Trophoblast cell (in vitro differentiated cells and primary cell): ENCODE data around the gene EFHC2.

Source experiments
- DNase-seq, 2 donors: peaks; one replicate each; pipeline ENCODE4 v3.0.0-alpha.2; 2016
- H2AFZ ChIP-seq: 2 replicates; pipeline ENCODE4 v1.6.1; 2013; ENCODE audit warnings: low read length, moderate library complexity, mild to moderate bottlenecking; ENCODE audit not compliant: insufficient read depth, poor library complexity
- H2AK5ac ChIP-seq: 2 replicates; pipeline ENCODE4 v1.6.1; 2013; ENCODE audit warnings: mild to moderate bottlenecking, low read length
- H2BK120ac ChIP-seq: 2 replicates; pipeline ENCODE4 v1.6.1; 2013; ENCODE audit warnings: low read length, mild to moderate bottlenecking, moderate library complexity; ENCODE audit not compliant: insufficient read depth, poor library complexity
- H2BK12ac ChIP-seq: 2 replicates; pipeline ENCODE4 v1.6.1; 2013; ENCODE audit warnings: mild to moderate bottlenecking, low read length, moderate library complexity
- H2BK5ac ChIP-seq: 2 replicates; pipeline ENCODE4 v1.6.1; 2013; ENCODE audit warnings: low read length, low read depth, moderate library complexity, mild to moderate bottlenecking; ENCODE audit not compliant: poor library complexity
- H3K14ac ChIP-seq: 2 replicates; pipeline ENCODE4 v1.6.1; 2013; ENCODE audit warnings: mild to moderate bottlenecking, low read length
- H3K18ac ChIP-seq: 2 replicates; pipeline ENCODE4 v1.6.1; 2013; ENCODE audit warnings: mild to moderate bottlenecking, low read length
- H3K23ac ChIP-seq: 2 replicates; pipeline ENCODE4 v1.6.1; 2013; ENCODE audit warnings: low read length
- H3K27ac ChIP-seq: 2 replicates; pipeline ENCODE4 v1.5.1; 2013; ENCODE audit warnings: low read depth, mild to moderate bottlenecking, inconsistent platforms, low read length, moderate library complexity
- H3K27me3 ChIP-seq: 2 replicates; pipeline ENCODE4 v1.6.1; 2013; ENCODE audit warnings: inconsistent platforms, mild to moderate bottlenecking, low read length, moderate library complexity; ENCODE audit not compliant: insufficient read depth
- H3K36me3 ChIP-seq, 2 experiments: 1 replicate in 1 of 2; 2 replicates in 1 of 2; pipeline ENCODE4 v1.6.1; 2013; ENCODE audit warnings: low read length in 2 of 2, mild to moderate bottlenecking in 2 of 2, moderate library complexity in 1 of 2; ENCODE audit not compliant: insufficient read depth in 2 of 2, control insufficient read depth in 1 of 2
- H3K4ac ChIP-seq: 2 replicates; pipeline ENCODE4 v1.6.1; 2013; ENCODE audit warnings: low read depth, mild to moderate bottlenecking, low read length, moderate library complexity
- H3K4me1 ChIP-seq, 2 experiments: 1 replicate in 1 of 2; 2 replicates in 1 of 2; pipeline ENCODE4 v1.6.1; 2013; ENCODE audit warnings: low read length in 2 of 2, mild to moderate bottlenecking in 2 of 2, moderate library complexity in 1 of 2; ENCODE audit not compliant: insufficient read depth in 2 of 2, control insufficient read depth in 1 of 2
- H3K4me2 ChIP-seq: 2 replicates; pipeline ENCODE4 v1.6.1; 2013; ENCODE audit warnings: inconsistent platforms, mild to moderate bottlenecking, low read length, moderate library complexity
- H3K4me3 ChIP-seq: 2 replicates; pipeline ENCODE4 v1.5.1; 2013; ENCODE audit warnings: mild to moderate bottlenecking, low read depth, low read length, inconsistent platforms
- H3K79me1 ChIP-seq: one replicate; pipeline ENCODE4 v1.6.1; 2013; ENCODE audit warnings: low read length
- H3K79me2 ChIP-seq: 2 replicates; pipeline ENCODE4 v1.6.1; 2013; ENCODE audit warnings: low read length, mild to moderate bottlenecking; ENCODE audit not compliant: control insufficient read depth, insufficient read depth, poor library complexity
- H3K9ac ChIP-seq: 2 replicates; pipeline ENCODE4 v1.6.1; 2013; ENCODE audit warnings: mild to moderate bottlenecking, low read length
- H3K9me3 ChIP-seq: 2 replicates; pipeline ENCODE4 v1.6.1; 2013; ENCODE audit warnings: low read depth, mild to moderate bottlenecking, control low read depth, inconsistent platforms, low read length; ENCODE audit not compliant: insufficient read depth
- H4K12ac ChIP-seq: 2 replicates; pipeline ENCODE4 v1.6.1; 2013; ENCODE audit warnings: low read depth, mild to moderate bottlenecking, low read length, moderate library complexity
- H4K8ac ChIP-seq: 2 replicates; pipeline ENCODE4 v1.6.1; 2013; ENCODE audit warnings: low read depth, mild to moderate bottlenecking, low read length, moderate library complexity
- H4K91ac ChIP-seq: one replicate; pipeline ENCODE4 v1.6.1; 2013; ENCODE audit warnings: low read depth, mild to moderate bottlenecking, low read length, moderate library complexity
- WGBS: extraction: QIAGEN DNeasy Blood & Tissue Kit; methylation state at CpG from one replicate; pipeline ENCODE4 v1.1.7; 2013; ENCODE audit warnings: missing lambda C conversion rate; ENCODE audit not compliant: insufficient read length, insufficient coverage; ENCODE audit errors: extremely low coverage; 5-methylcytosine and 5-hydroxymethylcytosine counted together

EFHC2 gene

DNA sequence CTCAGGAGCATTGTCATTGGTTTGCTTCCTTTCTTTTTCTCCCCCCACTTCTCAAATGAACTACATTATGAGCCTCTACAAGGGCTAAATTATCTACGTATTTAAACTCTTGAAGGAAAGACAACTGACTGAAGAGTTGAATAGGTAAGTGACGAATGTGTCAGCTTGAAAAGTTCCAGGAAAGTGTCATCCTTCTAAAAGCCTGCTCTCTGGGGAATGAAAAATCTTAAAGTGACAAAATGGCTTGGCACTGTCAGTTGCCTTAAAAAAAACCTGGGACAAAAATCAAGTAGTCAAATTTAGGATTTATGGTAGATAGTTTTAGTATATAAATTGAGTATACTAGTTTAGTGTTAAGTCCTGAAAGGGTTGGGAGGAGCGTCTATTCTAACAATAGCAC is 196.3 kb downstream of the EFHC2 start:
- no peaks in the 10 kb centered on the region for H3K4me1 ChIP-seq
- no peak overlapping the region for H3K4me2 ChIP-seq
- H2AFZ ChIP-seq = no peak overlapping the region
- H3K27ac ChIP-seq = no peak overlapping the region
- H4K12ac ChIP-seq = no peak overlapping the region
- H3K23ac ChIP-seq = no peak overlapping the region
- H2AK5ac ChIP-seq = no peak overlapping the region
- no peak overlapping the region for H2BK5ac ChIP-seq
- DNase-seq = no peak
- H3K79me1 ChIP-seq = no peaks in the 10 kb centered on the region
- H3K27me3 ChIP-seq = no peaks in the 10 kb centered on the region
- H3K9ac ChIP-seq = no peak overlapping the region
- no peak overlapping the region for H4K8ac ChIP-seq
- no peaks in the 10 kb centered on the region for H3K36me3 ChIP-seq
- no peak overlapping the region for H3K18ac ChIP-seq
- H3K14ac ChIP-seq = no peak overlapping the region
- H4K91ac ChIP-seq = no peak overlapping the region
- no peaks in the 10 kb centered on the region for H3K9me3 ChIP-seq
- H2BK12ac ChIP-seq = no peak overlapping the region
- no CpG with 5 or more reads among the region's 3 CpGs for WGBS
- H3K4ac ChIP-seq = no peak overlapping the region
- no peak overlapping the region for H3K4me3 ChIP-seq
- no peaks in the 10 kb centered on the region for H3K79me2 ChIP-seq
- H2BK120ac ChIP-seq = no peak overlapping the region

DNA sequence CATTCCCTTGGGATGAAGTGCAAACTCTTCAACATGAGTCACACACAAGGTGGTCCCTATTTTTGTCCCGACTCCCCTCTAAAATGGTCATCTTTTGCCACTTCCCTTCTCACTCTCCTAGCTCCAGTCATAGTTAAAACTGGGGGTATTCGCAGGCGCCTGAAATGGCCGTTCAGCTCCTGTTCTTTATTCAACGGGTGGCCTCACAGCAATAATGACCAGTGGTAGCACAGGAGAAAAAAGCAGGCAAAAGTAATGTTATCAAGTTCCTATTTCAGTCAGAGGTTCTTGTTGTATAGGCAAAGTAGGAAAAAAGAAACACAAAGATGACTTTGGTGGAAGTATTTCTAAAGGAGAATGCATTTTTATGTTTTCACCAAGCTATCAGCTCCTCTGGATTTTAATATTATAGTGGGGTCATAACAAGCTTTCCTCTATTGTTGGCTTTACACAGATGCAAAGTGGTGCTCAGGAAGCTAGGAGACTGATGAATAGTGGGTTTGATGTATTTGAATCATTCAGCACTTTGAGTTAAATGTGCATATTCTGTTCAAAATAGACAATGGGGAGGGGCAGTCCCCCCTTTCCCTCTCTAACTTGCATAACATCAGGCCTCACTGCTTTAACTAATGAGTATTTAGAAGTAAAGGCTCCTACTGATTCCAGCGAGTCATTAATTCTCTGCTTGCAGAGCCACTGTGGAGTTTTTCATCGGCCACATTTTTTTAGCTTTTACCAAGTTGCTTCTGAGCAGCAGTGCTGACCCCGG is 199.1 kb downstream of the EFHC2 start:
- no peaks in the 10 kb centered on the region for H3K4me1 ChIP-seq
- H4K12ac ChIP-seq = no peak overlapping the region
- no peak overlapping the region for H3K18ac ChIP-seq
- H2BK120ac ChIP-seq = no peak overlapping the region
- H3K36me3 ChIP-seq = no peaks in the 10 kb centered on the region
- DNase-seq = no peak
- no peak overlapping the region for H3K23ac ChIP-seq
- no peaks in the 10 kb centered on the region for H3K27me3 ChIP-seq
- no peaks in the 10 kb centered on the region for H3K79me1 ChIP-seq
- no peak overlapping the region for H2BK12ac ChIP-seq
- H3K4ac ChIP-seq = no peak overlapping the region
- H3K4me3 ChIP-seq = no peak overlapping the region
- no CpG with 5 or more reads among the region's 8 CpGs for WGBS
- H3K27ac ChIP-seq = no peak overlapping the region
- no peaks in the 10 kb centered on the region for H3K9me3 ChIP-seq
- no peak overlapping the region for H3K14ac ChIP-seq
- no peak overlapping the region for H2AFZ ChIP-seq
- no peak overlapping the region for H2AK5ac ChIP-seq
- no peak overlapping the region for H2BK5ac ChIP-seq
- H4K91ac ChIP-seq = no peak overlapping the region
- H4K8ac ChIP-seq = no peak overlapping the region
- H3K9ac ChIP-seq = no peak overlapping the region
- no peak overlapping the region for H3K4me2 ChIP-seq
- H3K79me2 ChIP-seq = no peaks in the 10 kb centered on the region

GRCh38 chrX:44143061-44143602 is 200.3 kb downstream of the EFHC2 start:
- no CpG with 5 or more reads among the region's 3 CpGs for WGBS
- Histone ChIP-seq H4K8ac (no peak overlapping the region), H3K9ac (no peak overlapping the region), H4K91ac (no peak overlapping the region), H2BK12ac (no peak overlapping the region), H3K18ac (no peak overlapping the region), H2BK120ac (no peak overlapping the region), H3K79me2 (no peaks in the 10 kb centered on the region), H3K23ac (no peak overlapping the region), H2AK5ac (no peak overlapping the region), H3K14ac (no peak overlapping the region), H4K12ac (no peak overlapping the region), H3K36me3 (no peaks in the 10 kb centered on the region), H2BK5ac (no peak overlapping the region), H3K27me3 (no peaks in the 10 kb centered on the region), H2AFZ (no peak overlapping the region), H3K4ac (no peak overlapping the region), H3K4me1 (no peaks in the 10 kb centered on the region), H3K79me1 (no peaks in the 10 kb centered on the region), H3K4me2 (no peak overlapping the region), H3K4me3 (no peak overlapping the region), H3K9me3 (no peaks in the 10 kb centered on the region), H3K27ac (no peak overlapping the region)
- DNase-seq = no peak

DNA sequence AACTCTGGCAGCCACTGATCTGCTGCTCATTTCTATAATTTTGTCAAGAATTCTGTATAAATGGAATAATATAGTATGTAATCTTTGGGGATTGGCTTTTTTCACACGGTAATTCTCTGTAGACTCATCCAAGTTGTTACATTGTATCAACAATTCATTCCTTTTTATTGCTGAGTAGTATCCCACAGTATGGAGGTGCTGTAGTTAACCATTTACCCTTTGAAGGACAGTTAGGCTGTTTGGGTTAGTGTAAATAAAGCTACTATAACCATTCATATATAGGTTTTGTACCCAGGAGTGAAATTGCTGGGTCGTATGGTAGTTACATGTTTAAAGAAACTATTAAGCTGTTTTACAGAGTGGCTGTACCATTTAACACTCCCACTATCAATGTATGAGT is 213.3 kb downstream of the EFHC2 start:
- Histone ChIP-seq H3K14ac (no peak overlapping the region), H4K8ac (no peak overlapping the region), H3K4me3 (no peak overlapping the region), H2BK12ac (no peak overlapping the region), H2BK5ac (no peak overlapping the region), H3K79me1 (no peaks in the 10 kb centered on the region), H3K18ac (no peak overlapping the region), H3K23ac (no peak overlapping the region), H4K91ac (no peak overlapping the region), H3K9me3 (no peaks in the 10 kb centered on the region), H3K27ac (no peak overlapping the region), H2AFZ (no peak overlapping the region), H3K4me1 (no peaks in the 10 kb centered on the region), H4K12ac (no peak overlapping the region), H3K27me3 (no peaks in the 10 kb centered on the region), H3K4ac (no peak overlapping the region), H3K36me3 (no peaks in the 10 kb centered on the region), H2BK120ac (no peak overlapping the region), H3K4me2 (no peak overlapping the region), H3K79me2 (no peaks in the 10 kb centered on the region), H2AK5ac (no peak overlapping the region), H3K9ac (no peak overlapping the region)
- DNase-seq = no peak
- no CpG with 5 or more reads among the region's 2 CpGs for WGBS
